Activated gamma-delta T cell (primary cell): ENCODE data around the gene RIPK4.
"Not testable (repeated sequence)": the region's sequence is repeated elsewhere in the genome, so short reads cannot be mapped to it uniquely, and the experiment has no call there.

Experiments used
- DNase-seq: peaks from one replicate; lab custom pipeline; 2025; lab: John Stamatoyannopoulos, UW

RIPK4 gene

GRCh38 chr21:41714299-41714865 is 52.5 kb downstream of the RIPK4 start:
- not testable (repeated sequence) for DNase-seq

- DNase-seq: no peak
Observed at GRCh38 chr21:41713495-41714281, 53.2 kb downstream of the RIPK4 start.

- no peak for DNase-seq
Observed at GRCh38 chr21:41712730-41713129, 54.1 kb downstream of the RIPK4 start.

GRCh38 chr21:41712201-41712600 is 54.7 kb downstream of the RIPK4 start:
- no peak for DNase-seq

GRCh38 chr21:41711416-41712007 is 55.3 kb downstream of the RIPK4 start:
- DNase-seq: no peak

- DNase-seq: no peak
Observed at GRCh38 chr21:41710823-41711160, 56.1 kb downstream of the RIPK4 start.

GRCh38 chr21:41709965-41710822 is 56.7 kb downstream of the RIPK4 start:
- no peak for DNase-seq

- DNase-seq: no peak
Observed at GRCh38 chr21:41709166-41709565, 57.7 kb downstream of the RIPK4 start.

- DNase-seq: no peak
Observed at GRCh38 chr21:41707960-41708330, 58.9 kb downstream of the RIPK4 start.

GRCh38 chr21:41707231-41707959 is 59.5 kb downstream of the RIPK4 start:
- DNase-seq: no peak

GRCh38 chr21:41706678-41707077 is 60.2 kb downstream of the RIPK4 start:
- DNase-seq: no peak

- DNase-seq: no peak
Observed at GRCh38 chr21:41706263-41706639, 60.6 kb downstream of the RIPK4 start.

- DNase-seq: no peak
Observed at GRCh38 chr21:41705546-41706262, 61.1 kb downstream of the RIPK4 start.

GRCh38 chr21:41703857-41704501 is 62.9 kb downstream of the RIPK4 start:
- DNase-seq: no peak

- DNase-seq: no peak
Observed at GRCh38 chr21:41701749-41702148, 65.1 kb downstream of the RIPK4 start.

- DNase-seq: no peak
Observed at GRCh38 chr21:41699311-41699710, 67.5 kb downstream of the RIPK4 start.

- DNase-seq: no peak
Observed at GRCh38 chr21:41698071-41698470, 68.8 kb downstream of the RIPK4 start.

- no peak for DNase-seq
Observed at GRCh38 chr21:41695513-41695912, 71.3 kb downstream of the RIPK4 start.

- not testable (repeated sequence) for DNase-seq
Observed at GRCh38 chr21:41694042-41694441, 72.8 kb downstream of the RIPK4 start.

GRCh38 chr21:41692185-41692565 is 74.7 kb downstream of the RIPK4 start:
- no peak for DNase-seq
